ENCODE results near the gene IRF3.

GRCh38 chr19:49624967-49625910, 40.4 kb downstream of the IRF3 start:
- no peak for TF ChIP-seq PPARA (CRISPR knock-in tag; IDR thresholded peaks at IDR 0.05; ENCODE audit: borderline replicate concordance)
- TF ChIP-seq, protein P1, sequence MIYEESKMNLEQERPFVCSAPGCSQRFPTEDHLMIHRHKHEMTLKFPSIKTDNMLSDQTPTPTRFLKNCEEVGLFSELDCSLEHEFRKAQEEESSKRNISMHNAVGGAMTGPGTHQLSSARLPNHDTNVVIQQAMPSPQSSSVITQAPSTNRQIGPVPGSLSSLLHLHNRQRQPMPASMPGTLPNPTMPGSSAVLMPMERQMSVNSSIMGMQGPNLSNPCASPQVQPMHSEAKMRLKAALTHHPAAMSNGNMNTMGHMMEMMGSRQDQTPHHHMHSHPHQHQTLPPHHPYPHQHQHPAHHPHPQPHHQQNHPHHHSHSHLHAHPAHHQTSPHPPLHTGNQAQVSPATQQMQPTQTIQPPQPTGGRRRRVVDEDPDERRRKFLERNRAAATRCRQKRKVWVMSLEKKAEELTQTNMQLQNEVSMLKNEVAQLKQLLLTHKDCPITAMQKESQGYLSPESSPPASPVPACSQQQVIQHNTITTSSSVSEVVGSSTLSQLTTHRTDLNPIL (CRISPR knock-in tag; IDR thresholded peaks at IDR 0.05; ENCODE audit: low read depth) = no peak
- TF ChIP-seq ARNTL (CRISPR knock-in tag; IDR thresholded peaks at IDR 0.05; ENCODE audit: borderline replicate concordance, low read depth) = no peak
- no peak for TF ChIP-seq ZFP30 (CRISPR knock-in tag; IDR thresholded peaks at IDR 0.05)
- no peak for TF ChIP-seq PATZ1 (CRISPR knock-in tag; IDR thresholded peaks at IDR 0.05; ENCODE audit: borderline replicate concordance)
- no peak for TF ChIP-seq ZNF70 (CRISPR knock-in tag; IDR thresholded peaks at IDR 0.05)

Data from SK-N-SH treated with all-trans-retinoic acid at 6 μM for 48 hours (cell line).